RWPE1 (cell line): ENCODE measurements around the gene AP1AR.
"Not testable (repeated sequence)": the region's sequence is repeated elsewhere in the genome, so short reads cannot be mapped to it uniquely, and the experiment has no call there.

Source experiments
- CTCF ChIA-PET: fragments of 350-600 bp; sonication (Branson Sonifier 250); formaldehyde crosslinking; extraction: SDS; loops from one replicate; lab custom pipeline; 2021; lab: Yijun Ruan, JAX
- POLR2A ChIA-PET: fragments of 400-600 bp; formaldehyde crosslinking; extraction: SDS; loops from one replicate; lab custom pipeline; 2020; ENCODE audit warnings: antibody characterized with exemption; ENCODE audit not compliant: low non-redundant PET; lab: Yijun Ruan, JAX
- DNase-seq: peaks from one replicate; pipeline ENCODE4 v3.0.0; 2012; ENCODE audit warnings: low spot score
- H3K27ac ChIP-seq: fragments of 450-650 bp; 2 replicates; pipeline ENCODE4 v1.5.1; 2017
- TF ChIP-seq, protein P1 (sequence below): fragments of 450-650 bp; conservative IDR thresholded peaks from 2 replicates; pipeline ENCODE4 v1.5.1; 2017; ENCODE audit warnings: low read depth, mild to moderate bottlenecking

The AP1AR gene

DNA sequence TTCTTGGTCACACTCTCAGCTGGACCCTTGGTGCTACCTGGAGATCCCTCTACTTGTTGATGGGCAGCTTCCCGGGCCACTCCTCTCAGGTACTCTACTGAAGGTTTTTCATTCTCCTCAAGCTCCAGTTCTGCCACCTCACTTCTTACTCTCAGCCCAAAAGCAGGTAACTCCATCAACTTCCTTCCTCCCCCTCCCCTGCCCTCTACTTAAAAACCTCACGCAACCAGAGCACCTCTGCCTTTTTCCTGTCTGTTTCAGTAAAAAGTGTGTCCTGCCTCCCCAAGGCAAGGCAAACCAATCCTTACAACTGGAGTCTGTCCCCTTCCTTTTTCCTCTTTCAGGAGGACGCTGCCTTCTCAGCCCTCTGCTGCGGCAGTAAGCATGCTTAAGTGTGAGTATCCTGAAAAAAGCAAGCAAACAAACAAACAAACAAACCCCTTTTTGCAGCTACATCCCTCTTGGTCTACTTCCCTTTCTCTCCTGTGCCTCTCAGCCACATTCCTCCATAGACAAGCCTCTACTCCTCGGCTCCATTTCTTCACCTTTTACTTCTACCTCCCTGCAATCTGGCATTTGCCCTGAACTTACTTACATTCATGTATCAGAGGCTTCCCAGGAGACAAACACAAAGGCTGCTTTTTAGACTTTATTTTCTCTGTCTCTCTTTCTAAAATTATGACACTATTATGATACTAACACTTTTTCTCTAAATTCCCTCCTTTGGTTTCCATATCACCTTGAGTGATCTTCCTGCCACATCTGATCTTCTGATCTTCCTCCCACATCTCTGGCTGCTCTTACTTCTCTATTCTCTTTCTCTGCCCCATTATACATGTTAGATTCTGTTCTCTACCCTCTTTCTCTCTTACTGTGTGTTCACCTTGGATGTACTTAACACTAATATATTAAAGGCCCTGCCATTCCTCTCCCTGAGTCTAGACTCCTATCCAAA lies 71.0 kb downstream of the AP1AR start:
- POLR2A ChIA-PET: no interaction called here
- TF ChIP-seq, protein P1, sequence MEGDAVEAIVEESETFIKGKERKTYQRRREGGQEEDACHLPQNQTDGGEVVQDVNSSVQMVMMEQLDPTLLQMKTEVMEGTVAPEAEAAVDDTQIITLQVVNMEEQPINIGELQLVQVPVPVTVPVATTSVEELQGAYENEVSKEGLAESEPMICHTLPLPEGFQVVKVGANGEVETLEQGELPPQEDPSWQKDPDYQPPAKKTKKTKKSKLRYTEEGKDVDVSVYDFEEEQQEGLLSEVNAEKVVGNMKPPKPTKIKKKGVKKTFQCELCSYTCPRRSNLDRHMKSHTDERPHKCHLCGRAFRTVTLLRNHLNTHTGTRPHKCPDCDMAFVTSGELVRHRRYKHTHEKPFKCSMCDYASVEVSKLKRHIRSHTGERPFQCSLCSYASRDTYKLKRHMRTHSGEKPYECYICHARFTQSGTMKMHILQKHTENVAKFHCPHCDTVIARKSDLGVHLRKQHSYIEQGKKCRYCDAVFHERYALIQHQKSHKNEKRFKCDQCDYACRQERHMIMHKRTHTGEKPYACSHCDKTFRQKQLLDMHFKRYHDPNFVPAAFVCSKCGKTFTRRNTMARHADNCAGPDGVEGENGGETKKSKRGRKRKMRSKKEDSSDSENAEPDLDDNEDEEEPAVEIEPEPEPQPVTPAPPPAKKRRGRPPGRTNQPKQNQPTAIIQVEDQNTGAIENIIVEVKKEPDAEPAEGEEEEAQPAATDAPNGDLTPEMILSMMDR: no peak

DNA sequence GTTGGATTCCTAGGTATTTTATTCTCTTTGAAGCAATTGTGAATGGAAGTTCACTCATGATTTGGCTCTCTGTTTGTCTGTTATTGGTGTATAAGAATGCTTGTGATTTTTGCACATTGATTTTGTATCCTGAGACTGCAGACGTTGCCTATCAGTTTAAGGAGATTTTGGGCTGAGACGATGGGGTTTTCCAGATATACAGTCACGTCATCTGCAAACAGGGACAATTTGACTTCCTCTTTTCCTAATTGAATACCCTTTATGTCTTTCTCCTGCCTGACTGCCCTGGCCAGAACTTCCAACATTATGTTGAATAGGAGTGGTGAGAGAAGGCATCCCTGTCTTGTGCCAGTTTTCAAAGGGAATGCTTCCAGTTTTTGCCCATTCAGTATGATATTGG lies 73.9 kb downstream of the AP1AR start:
- DNase-seq, CTCF ChIA-PET, H3K27ac ChIP-seq, POLR2A ChIA-PET: not testable (repeated sequence)

More for the DNA sequence above, 71.0 kb downstream of the AP1AR start:
- no peak overlapping the region for H3K27ac ChIP-seq
- CTCF ChIA-PET: no interaction called here
- no peak for DNase-seq

DNA sequence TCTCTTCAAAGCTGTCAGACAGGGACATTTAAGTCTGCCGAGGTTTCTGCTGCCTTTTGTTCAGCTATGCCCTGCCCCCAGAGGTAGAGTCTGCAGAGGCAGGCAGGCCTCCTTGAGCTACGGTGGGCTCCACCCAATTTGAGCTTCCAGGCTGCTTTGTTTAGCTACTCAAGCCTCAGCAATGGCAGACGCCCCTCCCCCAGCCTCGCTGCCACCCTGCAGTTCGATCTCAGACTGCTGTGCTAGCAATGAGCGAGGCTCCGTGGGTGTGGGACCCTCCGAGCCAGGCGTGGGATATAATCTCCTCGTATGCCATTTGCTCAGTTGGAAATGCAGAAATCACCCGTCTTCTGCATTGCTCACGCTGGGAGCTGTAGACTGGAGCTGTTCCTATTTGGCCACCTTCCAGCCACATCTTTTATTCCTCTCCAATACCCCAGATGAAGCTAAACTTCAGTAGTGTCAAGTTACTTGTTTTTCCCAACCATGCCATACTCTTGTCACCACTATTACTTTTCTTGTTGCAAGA lies 77.7 kb downstream of the AP1AR start:
- POLR2A ChIA-PET, DNase-seq, H3K27ac ChIP-seq, CTCF ChIA-PET: not testable (repeated sequence)

DNA sequence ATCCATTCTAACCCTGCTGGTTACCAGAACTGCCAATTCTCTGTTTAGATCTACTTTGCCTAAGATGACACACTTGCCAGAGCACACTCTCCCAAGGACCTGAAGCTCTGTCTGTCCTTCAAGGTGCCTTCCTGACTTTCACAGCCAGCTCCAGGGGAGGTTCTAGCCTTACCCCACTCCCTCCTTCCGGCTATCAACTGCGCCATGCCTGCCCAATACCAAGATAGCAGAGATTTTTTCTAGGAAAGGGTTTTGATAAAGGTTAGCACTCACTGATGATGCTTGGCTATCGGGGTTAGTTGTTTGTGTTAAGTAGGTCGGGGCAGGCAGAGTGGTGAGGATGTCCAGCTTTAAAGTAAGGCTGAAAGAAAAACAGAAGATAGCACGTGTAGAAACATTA lies 79.9 kb downstream of the AP1AR start:
- no peak for DNase-seq
- TF ChIP-seq, protein P1: no peak
- no peak overlapping the region for H3K27ac ChIP-seq
- ChIA-PET POLR2A (no interaction called here), CTCF (interaction anchor here (0.5 kb wide), 1 partner anchor 218 kb away, joined by 3 read pairs; no protein-coding TSS in a partner anchor)

DNA sequence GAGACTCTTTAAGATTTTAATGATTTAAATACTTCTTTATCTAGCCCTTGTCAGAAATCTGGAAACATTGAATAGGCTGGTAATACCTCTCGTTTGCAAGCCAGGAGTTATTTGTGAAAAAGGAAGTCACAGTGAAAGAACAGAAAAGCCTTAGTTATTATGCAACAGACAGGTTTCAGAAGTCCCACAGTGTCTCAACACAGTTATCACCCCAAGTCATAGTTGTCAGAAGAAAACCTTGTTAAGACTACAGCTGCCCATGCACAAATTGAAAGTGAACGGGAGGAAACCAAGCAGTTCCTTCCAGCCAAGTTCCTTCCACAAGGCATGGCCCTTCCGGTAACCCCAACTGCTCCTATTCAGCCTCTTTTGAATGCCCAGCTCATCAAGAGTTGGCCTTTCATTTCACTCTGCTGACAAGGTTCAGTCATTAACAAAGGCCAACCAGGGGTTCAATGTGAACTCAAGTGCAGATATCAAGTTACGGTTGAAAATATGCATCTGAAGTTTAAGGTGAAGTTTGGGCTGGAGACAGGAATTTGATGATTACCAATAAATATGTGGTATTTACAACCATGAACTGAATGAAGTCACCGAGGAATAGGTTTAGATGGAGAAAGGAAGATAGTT lies 81.1 kb downstream of the AP1AR start:
- DNase-seq: no peak
- H3K27ac ChIP-seq: no peak overlapping the region
- TF ChIP-seq, protein P1: no peak
- ChIA-PET POLR2A (no interaction called here), CTCF (no interaction called here)

DNA sequence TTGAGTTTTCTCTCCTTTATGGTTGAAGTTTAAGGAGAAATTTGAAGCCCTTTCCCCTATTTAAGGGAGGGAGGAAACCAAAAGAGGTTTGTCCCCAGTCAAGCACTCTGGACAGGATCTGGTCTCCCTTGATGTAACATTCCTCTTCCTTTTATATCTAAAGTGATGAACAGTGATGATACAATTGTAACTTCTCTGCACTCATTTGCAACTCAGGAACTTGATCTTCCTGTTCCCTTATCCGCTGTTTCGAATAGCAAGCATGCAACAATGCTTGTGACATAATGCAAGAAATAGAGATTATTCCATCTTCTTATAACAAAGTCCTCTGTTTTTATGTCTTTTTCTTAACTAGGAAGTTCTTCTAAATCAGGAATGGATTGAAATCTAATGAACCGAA lies 83.9 kb downstream of the AP1AR start:
- no peak overlapping the region for H3K27ac ChIP-seq
- POLR2A ChIA-PET: no interaction called here
- CTCF ChIA-PET: no interaction called here
- DNase-seq: no peak
- TF ChIP-seq, protein P1: no peak

DNA sequence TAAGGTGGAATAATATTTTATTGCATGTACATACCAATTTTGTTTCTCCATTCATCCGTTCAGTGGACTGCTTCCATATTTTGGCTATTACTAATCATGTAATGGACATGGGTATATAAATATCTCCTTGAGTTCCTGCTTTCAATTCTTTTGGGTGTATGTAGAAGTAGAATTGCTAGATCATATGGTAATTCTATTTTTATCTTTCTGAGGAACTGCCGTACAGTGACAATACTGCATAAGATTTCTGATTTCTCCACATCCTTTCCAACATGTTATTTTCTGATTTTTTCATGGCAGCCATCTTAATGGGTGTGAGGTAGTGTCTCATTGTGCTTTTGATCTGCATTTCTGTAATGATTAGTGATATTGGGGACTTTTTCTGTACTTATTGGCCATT lies 84.8 kb downstream of the AP1AR start:
- no peak for DNase-seq
- no peak overlapping the region for H3K27ac ChIP-seq
- TF ChIP-seq, protein P1: no peak
- ChIA-PET CTCF (interaction anchor here (0.6 kb wide), 1 partner anchor 224 kb away, joined by 4 read pairs; no protein-coding TSS in a partner anchor), POLR2A (no interaction called here)
